T-cell (primary cell): ENCODE results near the gene CD302. TPM values are rescaled to one million over a fixed set of nuclear protein-coding genes. Genes with fewer than 3 reads are reported as not detected.

Source experiments
- total RNA-seq, 35 experiments: library from RNA in 6 of 35; stranded (reverse) in 6 of 35; fragments of 120-200 nt in 1 of 35; gene quantifications; one replicate each; pipeline versions ENCODE4 v1.2.1 to v1.2.4 and lab custom pipeline; 2013 to 2026

Gene CD302
- total RNA-seq, 5 donors from 2014 or later (not counting 1 experiment from before 2014, with no cell fraction given) = 1.0 to 1.6 (median 1.2) TPM

Other genes with a start within 250 kb of the CD302 start
- gene BAZ2B, start 181.7 kb downstream of the CD302 start, total RNA-seq = 10 to 100 TPM; 21.2 to 38.5 (median 27.2) TPM
- gene MARCHF7, start 85.7 kb downstream of the CD302 start, total RNA-seq = 100 to 1,000 TPM in 1 of 5 donors, 10 to 100 TPM in 4; 80.1 to 100 (median 90.5) TPM
- gene LY75, start 106.5 kb upstream of the CD302 start, total RNA-seq = 10 to 100 TPM; 35.3 to 52.2 (median 41.7) TPM